Neural crest cell (in vitro differentiated cells): ENCODE data around the gene KLRG1. TPM values are rescaled to one million over a fixed set of nuclear protein-coding genes. Genes with fewer than 3 reads are reported as not detected.
A peak's percentile ranks its signal among the peaks of the same experiment; 100 is the strongest.

ENCODE experiments used
- DNase-seq: peaks from one replicate; pipeline ENCODE4 v3.0.0; 2021; ENCODE audit warnings: low read depth, mixed read lengths, low spot score
- H3K27ac Mint-ChIP-seq: one replicate; pipeline ENCODE4 v1.8.0; 2021; ENCODE audit warnings: mild to moderate bottlenecking, mixed read lengths; ENCODE audit not compliant: unreplicated experiment
- H3K27me3 Mint-ChIP-seq: 2 replicates; pipeline ENCODE4 v1.8.0; 2021; ENCODE audit warnings: low read depth, mild to moderate bottlenecking, mixed read lengths
- H3K36me3 Mint-ChIP-seq: 2 replicates; pipeline ENCODE4 v1.8.0; 2021; ENCODE audit warnings: low read depth, mild to moderate bottlenecking, mixed read lengths
- H3K4me1 Mint-ChIP-seq: 2 replicates; pipeline ENCODE4 v1.8.0; 2021; ENCODE audit warnings: mixed read lengths
- H3K4me3 Mint-ChIP-seq: one replicate; pipeline ENCODE4 v1.8.0; 2021; ENCODE audit warnings: mild to moderate bottlenecking, mixed read lengths
- H3K9me3 Mint-ChIP-seq: 2 replicates; pipeline ENCODE4 v1.8.0; 2021; ENCODE audit warnings: mixed read lengths
- total RNA-seq: library from RNA; stranded (reverse); gene quantifications from 2 replicates; pipeline ENCODE4 v1.2.1, GENCODE V29; 2021
- TF ChIP-seq, protein P1 (sequence below): fragments of 200-600 bp; sonication (generic); conservative IDR thresholded peaks from 2 replicates; pipeline ENCODE4 v1.5.0; 2021; ENCODE audit warnings: antibody characterized with exemption, mild to moderate bottlenecking

The KLRG1 gene
- total RNA-seq, 1 donor from 2014 or later = 5.8 TPM

DNA sequence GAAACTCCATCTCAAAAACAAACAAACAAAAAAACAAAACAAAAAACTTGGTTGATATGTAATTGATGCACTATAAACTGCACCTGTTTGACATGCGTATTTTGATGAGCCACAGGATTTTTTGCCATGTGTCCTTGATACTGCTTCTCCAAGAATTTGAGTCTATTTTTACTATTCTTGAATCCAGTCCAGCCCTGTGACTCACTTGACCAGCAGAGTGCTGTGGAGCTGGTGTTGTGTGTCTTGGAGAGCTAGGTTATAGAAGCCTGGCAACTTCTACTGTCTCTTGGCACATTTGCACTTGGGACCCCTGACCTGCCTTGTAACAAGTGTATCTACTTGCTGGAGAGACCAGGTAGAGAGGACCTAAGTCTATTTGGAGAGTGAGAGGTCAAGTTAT is 52.0 kb downstream of the KLRG1 start:
- TF ChIP-seq, protein P1, sequence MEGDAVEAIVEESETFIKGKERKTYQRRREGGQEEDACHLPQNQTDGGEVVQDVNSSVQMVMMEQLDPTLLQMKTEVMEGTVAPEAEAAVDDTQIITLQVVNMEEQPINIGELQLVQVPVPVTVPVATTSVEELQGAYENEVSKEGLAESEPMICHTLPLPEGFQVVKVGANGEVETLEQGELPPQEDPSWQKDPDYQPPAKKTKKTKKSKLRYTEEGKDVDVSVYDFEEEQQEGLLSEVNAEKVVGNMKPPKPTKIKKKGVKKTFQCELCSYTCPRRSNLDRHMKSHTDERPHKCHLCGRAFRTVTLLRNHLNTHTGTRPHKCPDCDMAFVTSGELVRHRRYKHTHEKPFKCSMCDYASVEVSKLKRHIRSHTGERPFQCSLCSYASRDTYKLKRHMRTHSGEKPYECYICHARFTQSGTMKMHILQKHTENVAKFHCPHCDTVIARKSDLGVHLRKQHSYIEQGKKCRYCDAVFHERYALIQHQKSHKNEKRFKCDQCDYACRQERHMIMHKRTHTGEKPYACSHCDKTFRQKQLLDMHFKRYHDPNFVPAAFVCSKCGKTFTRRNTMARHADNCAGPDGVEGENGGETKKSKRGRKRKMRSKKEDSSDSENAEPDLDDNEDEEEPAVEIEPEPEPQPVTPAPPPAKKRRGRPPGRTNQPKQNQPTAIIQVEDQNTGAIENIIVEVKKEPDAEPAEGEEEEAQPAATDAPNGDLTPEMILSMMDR = no peak
- Mint-ChIP-seq H3K27me3 (no peaks in the 10 kb centered on the region), H3K4me1 (no peaks in the 10 kb centered on the region), H3K4me3 (no peak overlapping the region), H3K9me3 (no peaks in the 10 kb centered on the region), H3K27ac (no peak overlapping the region), H3K36me3 (peaks cover 2% of the 10 kb centered on the region)
- DNase-seq = no peak

DNA sequence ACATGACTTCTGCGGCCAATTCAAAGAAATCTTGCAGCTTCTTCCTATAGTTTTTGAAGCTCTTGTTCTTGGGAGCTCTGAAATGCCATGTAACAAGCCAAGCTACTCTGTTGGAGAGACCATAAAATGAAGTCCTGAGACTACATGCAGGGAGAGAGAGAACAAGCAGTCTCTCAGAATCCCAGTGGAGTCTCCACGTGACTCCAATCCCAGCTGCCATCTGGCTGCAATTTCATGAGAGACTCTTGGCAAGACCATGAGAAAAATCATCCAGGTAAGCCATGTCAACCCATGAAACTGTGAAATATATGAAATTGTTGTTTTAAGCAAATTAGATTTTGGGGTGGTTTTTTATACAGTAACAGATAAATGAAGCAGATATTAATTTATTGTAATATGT is 54.4 kb downstream of the KLRG1 start:
- no peak for DNase-seq
- no peak overlapping the region for H3K4me3 Mint-ChIP-seq
- H3K9me3 Mint-ChIP-seq = no peaks in the 10 kb centered on the region

DNA sequence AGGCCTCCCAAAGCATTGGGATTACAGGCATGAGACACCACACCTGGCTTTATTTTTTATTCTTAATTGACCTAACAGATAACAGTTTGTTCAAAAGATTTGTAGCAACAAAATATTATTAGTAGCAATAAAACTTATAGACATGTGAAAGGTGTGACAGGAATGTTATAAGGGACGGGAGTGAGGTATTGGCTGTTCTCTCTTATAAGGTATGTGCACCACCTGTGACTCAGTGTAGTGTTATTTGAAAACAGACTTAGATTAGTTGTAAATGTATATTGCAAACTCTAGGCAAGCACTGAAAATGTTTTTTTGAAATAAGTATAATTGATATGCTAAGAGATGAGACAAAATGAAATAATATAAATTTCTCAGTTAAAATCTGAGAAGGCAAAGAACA is 57.8 kb downstream of the KLRG1 start:
- H3K9me3 Mint-ChIP-seq = no peaks in the 10 kb centered on the region
- peaks cover 2% of the 10 kb centered on the region for H3K36me3 Mint-ChIP-seq
- H3K4me1 Mint-ChIP-seq = no peaks in the 10 kb centered on the region
- no peak overlapping the region for H3K27ac Mint-ChIP-seq
- TF ChIP-seq, protein P1 = no peak
- no peak overlapping the region for H3K4me3 Mint-ChIP-seq
- no peak for DNase-seq
- no peaks in the 10 kb centered on the region for H3K27me3 Mint-ChIP-seq

More for the DNA sequence above, 54.4 kb downstream of the KLRG1 start:
- Mint-ChIP-seq H3K27me3 (no peaks in the 10 kb centered on the region), H3K27ac (no peak overlapping the region), H3K4me1 (no peaks in the 10 kb centered on the region), H3K36me3 (peaks cover 2% of the 10 kb centered on the region)
- TF ChIP-seq, protein P1 = no peak

DNA sequence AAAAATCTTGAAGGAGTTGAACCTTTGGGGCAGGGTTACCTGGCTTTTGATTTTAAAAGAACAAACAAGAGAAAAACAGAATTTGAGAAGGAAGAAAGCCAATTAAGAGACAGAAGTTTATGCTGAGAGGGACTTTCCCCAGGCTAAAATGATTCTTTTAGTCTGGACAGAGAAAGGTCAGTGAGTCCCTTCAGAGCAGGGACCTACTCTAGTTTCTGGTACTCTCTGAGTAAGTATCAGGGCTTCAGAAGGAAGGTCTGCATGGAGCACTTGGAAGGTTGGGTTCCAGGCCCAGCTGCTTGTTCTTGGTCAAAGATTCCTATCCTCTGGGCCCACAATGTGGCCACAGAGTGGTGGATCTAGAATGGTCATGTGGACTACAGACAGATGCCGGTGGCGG is 59.6 kb downstream of the KLRG1 start:
- Mint-ChIP-seq H3K27ac (no peak overlapping the region), H3K4me3 (no peak overlapping the region), H3K4me1 (no peaks in the 10 kb centered on the region), H3K27me3 (no peaks in the 10 kb centered on the region), H3K36me3 (peaks cover 2% of the 10 kb centered on the region), H3K9me3 (no peaks in the 10 kb centered on the region)
- no peak for DNase-seq
- TF ChIP-seq, protein P1 = no peak

DNA sequence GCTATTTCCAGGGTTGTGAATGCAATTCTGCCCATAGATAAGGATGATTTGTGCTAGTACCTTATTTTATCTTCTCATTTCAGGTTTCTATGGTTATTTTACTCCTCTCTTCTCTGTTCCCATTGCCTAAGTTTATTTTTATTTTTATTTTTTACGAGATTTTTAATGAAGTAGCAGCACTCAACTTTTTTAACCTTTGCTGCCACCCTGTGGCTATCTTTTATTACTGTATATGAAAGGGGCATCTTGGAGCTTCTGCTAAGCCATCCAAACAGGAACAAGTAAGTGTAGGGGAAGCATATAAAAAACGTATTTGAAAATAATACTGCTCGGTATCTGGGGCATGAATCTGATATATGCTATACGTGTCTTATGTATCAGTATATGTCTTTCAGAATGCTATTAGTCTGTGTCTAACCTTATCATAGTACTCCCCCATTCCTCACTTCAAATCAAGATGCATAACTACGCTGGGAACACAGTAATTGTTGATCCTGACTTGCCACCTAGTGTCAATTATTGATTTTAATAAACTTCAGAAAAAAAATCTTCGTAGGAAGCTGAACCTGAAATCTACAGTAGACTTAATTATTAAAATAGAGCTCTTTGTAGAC is 60.3 kb downstream of the KLRG1 start:
- Mint-ChIP-seq H3K4me3 (no peak overlapping the region), H3K36me3 (peaks cover 2% of the 10 kb centered on the region), H3K27me3 (no peaks in the 10 kb centered on the region), H3K9me3 (no peaks in the 10 kb centered on the region), H3K4me1 (no peaks in the 10 kb centered on the region), H3K27ac (no peak overlapping the region)
- TF ChIP-seq, protein P1 = peak; percentile 86
- no peak for DNase-seq
